Heart left ventricle (tissue), 16 donors: ENCODE measurements around the gene ISG15. TPM values are rescaled to one million over a fixed set of nuclear protein-coding genes. Genes with fewer than 3 reads are reported as not detected.
A peak's percentile ranks its signal among the peaks of the same experiment; 100 is the strongest.

Source experiments
- ATAC-seq, 4 donors: fragments of 200-7000 bp; cut with Tn5 transposase; one replicate each; pipeline ENCODE4 v1.9.1; 2020 to 2022; ENCODE audit warnings: moderate library complexity in 4 of 4, mild to moderate bottlenecking in 3 of 4, moderate number of reproducible peaks in 1 of 4
- DNase-seq, 5 donors: peaks; one replicate each; pipeline ENCODE4 v3.0.0-alpha.2; 2020
- H3K27ac ChIP-seq, 12 donors: fragments of 200-600 bp; sonication (generic) in 4 of 12; one replicate each; pipeline versions ENCODE4 v1.5.0 to v1.8.0; 2016 to 2022; ENCODE audit warnings: mild to moderate bottlenecking in 2 of 12
- H3K27me3 ChIP-seq, 9 donors: fragments of 200-600 bp; sonication (generic) in 2 of 9; one replicate each; pipeline versions ENCODE4 v1.5.1 to v1.8.0; 2016 to 2022; ENCODE audit warnings: mild to moderate bottlenecking in 3 of 9
- H3K36me3 ChIP-seq, 9 donors: fragments of 200-600 bp; sonication (generic) in 2 of 9; one replicate each; pipeline versions ENCODE4 v1.5.0 to v1.8.0; 2018 to 2022; ENCODE audit warnings: mild to moderate bottlenecking in 2 of 9
- H3K4me1 ChIP-seq, 12 donors: fragments of 200-600 bp; sonication (generic) in 4 of 12; one replicate each; pipeline versions ENCODE4 v1.5.0 to v1.8.0; 2016 to 2022; ENCODE audit warnings: mild to moderate bottlenecking in 3 of 12
- H3K4me3 ChIP-seq, 12 donors: fragments of 200-600 bp; sonication (generic) in 4 of 12; one replicate each; pipeline versions ENCODE4 v1.5.0 to v1.8.0; 2017 to 2022; ENCODE audit warnings: mild to moderate bottlenecking in 9 of 12, moderate library complexity in 4 of 12
- H3K9me3 ChIP-seq, 12 donors: fragments of 200-600 bp; sonication (generic) in 4 of 12; one replicate each; pipeline versions ENCODE4 v1.5.0 to v1.8.0; 2016 to 2022; ENCODE audit warnings: mild to moderate bottlenecking in 1 of 12
- CTCF ChIP-seq, 12 donors: fragments of 200-600 bp; sonication (generic) in 4 of 12; IDR thresholded peaks; one replicate each; pipeline versions ENCODE4 v1.5.0 to v1.8.0; 2018 to 2022; ENCODE audit warnings: antibody characterized with exemption in 12 of 12, mild to moderate bottlenecking in 5 of 12
- POLR2A ChIP-seq, 2 donors: fragments of 450-650 bp; IDR thresholded peaks; one replicate each; pipeline ENCODE4 v1.6.1; 2017; ENCODE audit warnings: antibody characterized with exemption in 2 of 2, mild to moderate bottlenecking in 2 of 2, moderate library complexity in 2 of 2
- WGBS, 4 donors: extraction: QIAGEN DNeasy Blood & Tissue Kit in 2 of 4; methylation state at CpG; one replicate each; pipeline versions ENCODE4 v1.1.5 to v1.1.7; 2013 to 2018; 5-methylcytosine and 5-hydroxymethylcytosine counted together
- intact Hi-C, 10 donors: fragments of 100-400 bp; cut with DNase I; formaldehyde crosslinking; loops; one replicate each; pipeline versions ENCODE4 v1.11.1 to v1.14.2; 2022
- polyA plus RNA-seq, 2 donors: library from polyadenylated mRNA; stranded (reverse); fragments of 200-250 nt; gene quantifications; one replicate each; pipeline ENCODE4 v1.2.3, GENCODE V29; 2013
- total RNA-seq, 9 donors: library from RNA; depleted of rRNA in 2 of 9; stranded (reverse); fragments of >200 nt in 2 of 9; fragmentation: NEBNext Ultra II Directional in 3 of 9; extraction: Animal tissue kit (Norgen Biotek cat#: 25700) in 3 of 9; gene quantifications; one replicate each; pipeline versions ENCODE4 v1.1.0 to v1.2.4, GENCODE V29; 2016 to 2023
- donor health status: ischemic (EF 13 %, LVEDD 7.1; RV severe dilation, severe dysfunction).
- donor health status: healthy with polysubstance abuse.
- donor health status: DM: no; HTN: yes; CAD: no.
- donor health status: DM: no; HTN: no; CAD: no.
- donor health status: ischemic (EF 25% LVEDD 6.9; RV normal size, moderate dysfunction).
- donor health status: ischemic (EF 25% LVEDD 5.7; RV mildly dilated, moderate dysfunction).
- donor health status: healthy.
- donor health status: DM: yes; HTN: yes; CAD: no.
- donor health status: ischemic (EF 35%, LVEDD 5.7; RV mildly dilated, moderate dysfunction).
- donor health status: nonischemic (EF 11% LVEDD 7.7; RV severe dilation, severe dysfunction).
- donor health status: DM: yes; HTN: yes; CAD: no.
- donor health status: PGD.
- donor health status: ischemic (EF 29% LVEDD 5.4; RV normal size, mild dysfunction).
- donor health status: nonischemic (EF 23%, LVEDD 6.1; RV moderate dilation, normal function).

The ISG15 gene
- total and polyA plus RNA-seq, 11 donors = 17.0 to 189 (median 34.4) TPM

DNA sequence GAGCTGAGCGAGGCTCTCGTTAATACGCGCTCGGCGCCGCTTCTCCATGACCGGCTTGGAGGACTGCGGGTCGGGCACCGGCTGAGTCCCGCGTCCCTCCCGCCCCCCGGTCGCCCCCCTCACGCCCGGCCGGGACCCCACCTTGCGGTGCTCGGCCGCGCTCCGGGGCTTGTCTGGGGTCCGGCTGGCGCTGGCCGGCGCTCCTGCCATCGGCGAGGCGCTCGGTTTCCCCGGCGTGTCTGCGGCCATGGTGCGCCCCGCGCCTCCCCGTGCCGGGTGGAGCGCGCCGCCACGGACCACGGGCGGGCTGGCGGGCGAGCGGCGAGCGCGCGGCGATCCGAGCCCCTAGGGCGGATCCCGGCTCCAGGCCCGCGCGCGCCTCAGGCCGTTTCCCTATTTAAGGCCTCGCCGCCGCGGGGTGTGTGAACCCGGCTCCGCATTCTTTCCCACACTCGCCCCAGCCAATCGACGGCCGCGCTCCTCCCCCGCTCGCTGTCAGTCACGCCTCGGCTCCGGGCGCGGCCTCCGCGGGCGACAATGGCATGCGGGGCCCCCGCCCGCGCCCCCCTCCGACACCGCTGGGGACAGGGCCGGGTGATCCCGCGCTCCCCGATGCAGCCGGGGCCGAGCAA is 13.5 kb upstream of the ISG15 start, which contains the start of gene HES4:
Gene HES4, minus strand, starts transcription at position 373 of the 632 bp plus-strand sequence. Its CDS starts 124 bp downstream, at position 249.
- ATAC-seq = peak; percentile 66 to 84 (median 81)
- TF ChIP-seq CTCF (IDR thresholded peaks at IDR 0.05) (no peak), POLR2A (IDR thresholded peaks at IDR 0.05) (peak; percentile 85 to 98)
- peak; percentile 95 to 96 (median 96) for DNase-seq
- intact Hi-C loops = loop anchor here in 1 of 10 donors (2.0 to 5.0 kb wide), 3 partner anchors 15 to 93 kb away; partner anchors contain the start of gene PERM1
- WGBS, 4 donors = 0 to 2% (median 1%) methylated on average over 44 to 95 of the region's 95 CpGs; no CpG with 5 or more reads in 1 of the 4 donors
- H3K27me3 ChIP-seq = peaks cover 0 to 69% (median 0%) of the 10 kb centered on the region in 9 donors
- peaks cover 0 to 51% (median 28%) of the 10 kb centered on the region in 12 donors for H3K4me1 ChIP-seq
- no peaks in the 10 kb centered on the region for H3K9me3 ChIP-seq
- peaks cover 0 to 7% (median 0%) of the 10 kb centered on the region in 9 donors for H3K36me3 ChIP-seq
- peak within 1 kb of the TSS; percentile 51 to 93 (median 79) for H3K4me3 ChIP-seq
- H3K27ac ChIP-seq = peak within 1 kb of the TSS; percentile 96 to 100 (median 100)

GRCh38 chr1:1000357-1001056 is 12.8 kb upstream of the ISG15 start:
- peak; percentile 24 to 66 (median 58) for ATAC-seq
- peaks cover 0 to 7% (median 0%) of the 10 kb centered on the region in 9 donors for H3K36me3 ChIP-seq
- intact Hi-C loops = loop anchor here in 1 of 10 donors (2.0 kb wide), 2 partner anchors 14 to 18 kb away; partner anchors contain the start of gene PERM1
- peak overlapping the region; percentile 51 to 93 (median 79) for H3K4me3 ChIP-seq
- H3K27me3 ChIP-seq = peaks cover 0 to 70% (median 0%) of the 10 kb centered on the region in 9 donors
- peaks cover 7 to 58% (median 34%) of the 10 kb centered on the region in 12 donors for H3K4me1 ChIP-seq
- no peaks in the 10 kb centered on the region for H3K9me3 ChIP-seq
- peak overlapping the region; percentile 96 to 100 (median 100) for H3K27ac ChIP-seq
- TF ChIP-seq CTCF (IDR thresholded peaks at IDR 0.05) (no peak), POLR2A (IDR thresholded peaks at IDR 0.05) (no peak)
- 0 to 1% (median 1%) methylated on average over 51 to 75 of the region's 75 CpGs for WGBS, 4 donors
- peak; percentile 78 to 89 (median 85) for DNase-seq

DNA sequence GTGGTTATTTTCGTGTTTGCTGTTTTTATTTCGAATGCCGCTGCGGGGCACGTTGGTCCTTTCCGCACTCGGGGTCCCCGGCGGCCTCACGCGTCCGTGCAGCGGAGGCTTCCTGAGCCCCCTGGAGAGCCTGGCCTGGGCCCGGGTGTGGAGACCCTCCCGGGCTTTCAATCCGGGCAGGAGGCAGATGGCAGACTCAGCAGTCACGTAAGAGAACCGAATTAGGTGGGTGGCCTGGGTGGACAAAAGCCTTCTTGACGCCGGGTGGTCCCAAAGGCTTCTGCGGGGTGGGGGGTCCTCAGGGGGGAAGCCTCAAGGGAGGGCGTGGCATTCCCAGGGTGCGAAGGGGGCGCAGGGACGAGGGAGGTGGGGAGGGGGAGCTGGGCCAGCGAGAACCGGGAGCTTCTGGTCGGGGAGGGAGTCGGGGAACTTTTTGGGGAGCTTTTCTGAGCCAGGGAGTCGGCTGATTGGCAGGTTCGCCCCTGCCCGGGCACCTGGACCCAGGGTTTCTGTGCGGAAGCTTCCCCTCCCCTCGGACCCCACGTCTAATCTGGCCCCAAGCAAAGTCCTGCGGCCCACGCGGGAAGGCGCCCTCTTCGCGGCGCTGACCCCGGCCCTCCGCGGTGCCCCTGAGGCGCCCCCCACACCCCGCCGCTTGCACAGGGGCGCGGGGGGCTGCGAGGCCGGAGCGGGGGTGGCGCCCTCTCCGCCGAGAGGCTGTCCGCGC is 12.1 kb upstream of the ISG15 start:
- DNase-seq = peak in 4 of 5 donors; percentile 40 to 63 (median 41)
- Histone ChIP-seq H3K27ac (peak overlapping the region; percentile 96 to 100 (median 100)), H3K9me3 (no peaks in the 10 kb centered on the region), H3K4me3 (peak overlapping the region; percentile 51 to 93 (median 79)), H3K36me3 (peaks cover 0 to 7% (median 0%) of the 10 kb centered on the region in 9 donors), H3K27me3 (peaks cover 0 to 73% (median 0%) of the 10 kb centered on the region in 9 donors), H3K4me1 (peaks cover 10 to 65% (median 41%) of the 10 kb centered on the region in 12 donors)
- ATAC-seq = no peak
- intact Hi-C loops = loop anchor here in 1 of 10 donors (2.0 kb wide), 2 partner anchors 14 to 18 kb away; partner anchors contain the start of gene PERM1
- TF ChIP-seq POLR2A (IDR thresholded peaks at IDR 0.05) = no peak
- TF ChIP-seq CTCF (IDR thresholded peaks at IDR 0.05) = no peak
- 1 to 2% (median 1%) methylated on average over 23 to 58 of the region's 58 CpGs for WGBS, 4 donors
